ENCODE results near the gene PICK1. TPM values are rescaled to one million over a fixed set of nuclear protein-coding genes. Genes with fewer than 3 reads are reported as not detected.

PICK1 gene
- total RNA-seq, 1 donor from 2014 or later: 74.3 TPM

- Mint-ChIP-seq H3K4me1 (peaks cover 11% of the 10 kb centered on the region), H3K4me3 (no peak overlapping the region), H3K36me3 (no peaks in the 10 kb centered on the region), H3K9me3 (no peaks in the 10 kb centered on the region), H3K27ac (no peak overlapping the region), H3K27me3 (ENCODE audit: low read depth) (no peaks in the 10 kb centered on the region)
- DNase-seq (ENCODE audit: low spot score in 2 of 2, unreplicated experiment in 2 of 2): no peak
- no peak for TF ChIP-seq CTCF (IDR thresholded peaks at IDR 0.05; ENCODE audit: unreplicated experiment)
These were observed 18.8 kb upstream of the PICK1 start for GRCh38 chr22:38038426-38038825.

GRCh38 chr22:38038890-38039812, 18.1 kb upstream of the PICK1 start:
- peaks cover 8% of the 10 kb centered on the region for H3K4me1 Mint-ChIP-seq
- no peaks in the 10 kb centered on the region for H3K36me3 Mint-ChIP-seq
- H3K4me3 Mint-ChIP-seq: no peak overlapping the region
- H3K27ac Mint-ChIP-seq: no peak overlapping the region
- no peaks in the 10 kb centered on the region for H3K9me3 Mint-ChIP-seq
- no peaks in the 10 kb centered on the region for H3K27me3 Mint-ChIP-seq (ENCODE audit: low read depth)
- no peak for TF ChIP-seq CTCF (IDR thresholded peaks at IDR 0.05; ENCODE audit: unreplicated experiment)
- DNase-seq (ENCODE audit: low spot score in 2 of 2, unreplicated experiment in 2 of 2): no peak

GRCh38 chr22:38040953-38041759, 16.0 kb upstream of the PICK1 start:
- Mint-ChIP-seq H3K9me3 (no peaks in the 10 kb centered on the region), H3K4me3 (no peak overlapping the region), H3K27ac (no peak overlapping the region), H3K4me1 (no peaks in the 10 kb centered on the region), H3K27me3 (ENCODE audit: low read depth) (no peaks in the 10 kb centered on the region), H3K36me3 (no peaks in the 10 kb centered on the region)
- DNase-seq (ENCODE audit: low spot score in 2 of 2, unreplicated experiment in 2 of 2): no peak
- no peak for TF ChIP-seq CTCF (IDR thresholded peaks at IDR 0.05; ENCODE audit: unreplicated experiment)

- Mint-ChIP-seq H3K4me1 (no peaks in the 10 kb centered on the region), H3K9me3 (no peaks in the 10 kb centered on the region), H3K27ac (no peak overlapping the region), H3K36me3 (no peaks in the 10 kb centered on the region), H3K4me3 (no peak overlapping the region), H3K27me3 (ENCODE audit: low read depth) (no peaks in the 10 kb centered on the region)
- DNase-seq (ENCODE audit: low spot score in 2 of 2, unreplicated experiment in 2 of 2): no peak
- no peak for TF ChIP-seq CTCF (IDR thresholded peaks at IDR 0.05; ENCODE audit: unreplicated experiment)
These were observed 15.3 kb upstream of the PICK1 start for GRCh38 chr22:38041760-38042487.

- Mint-ChIP-seq H3K36me3 (no peaks in the 10 kb centered on the region), H3K27me3 (ENCODE audit: low read depth) (peaks cover 2% of the 10 kb centered on the region), H3K9me3 (no peaks in the 10 kb centered on the region), H3K4me3 (no peak overlapping the region), H3K27ac (no peak overlapping the region), H3K4me1 (no peaks in the 10 kb centered on the region)
- DNase-seq (ENCODE audit: low spot score in 2 of 2, unreplicated experiment in 2 of 2): no peak
- TF ChIP-seq CTCF (IDR thresholded peaks at IDR 0.05; ENCODE audit: unreplicated experiment): no peak
These were observed 14.8 kb upstream of the PICK1 start for GRCh38 chr22:38042488-38042790.

All from mesothelial cell of epicardium (in vitro differentiated cells).